T-cell (primary cell): ENCODE measurements around the gene PNMA1. TPM values are rescaled to one million over a fixed set of nuclear protein-coding genes. Genes with fewer than 3 reads are reported as not detected.

ENCODE experiments used
- ATAC-seq, 4 experiments: fragments of 200-7000 bp in 3 of 4; fragments of 150-1000 bp in 1 of 4; cut with Tn5 transposase; replicated peaks in 1 of 4; 1 replicate in 3 of 4; 2 replicates in 1 of 4; pipeline ENCODE4 v1.10.0; 2021; ENCODE audit warnings: moderate library complexity in 3 of 4, mild to moderate bottlenecking in 2 of 4, moderate number of reproducible peaks in 1 of 4
- CTCF ChIA-PET, 2 donors: fragments of 300-600 bp; sonication (Branson Sonifier 250); formaldehyde crosslinking; loops; one replicate each; lab custom pipeline; 2022; ENCODE audit warnings: antibody characterized with exemption in 2 of 2; lab: Charles Lee
- POLR2A ChIA-PET, 2 donors: fragments of 300-600 bp; sonication (Branson Sonifier 250); formaldehyde crosslinking; loops; one replicate each; lab custom pipeline; 2022; ENCODE audit warnings: antibody characterized with exemption in 2 of 2; lab: Charles Lee
- DNase-seq, 35 experiments: peaks; one replicate each; pipeline versions ENCODE4 v3.0.0 to v3.0.0-alpha.2; 2013 to 2023
- H3K27ac ChIP-seq: one replicate; pipeline ENCODE4 v1.5.1; 2013; ENCODE audit warnings: low read length
- H3K27me3 ChIP-seq, 2 experiments: replicated peaks in 1 of 2; 1 replicate in 1 of 2; 2 replicates in 1 of 2; pipeline versions ENCODE4 v1.6.1 to v1.7.0; 2013; ENCODE audit warnings: low read length in 1 of 2, mixed read lengths in 1 of 2; ENCODE audit not compliant: control insufficient read depth in 2 of 2, insufficient read depth in 2 of 2; ENCODE audit errors: extremely low read depth in 1 of 2
- H3K36me3 ChIP-seq, 2 donors: 1 replicate in 1 of 2; 2 replicates in 1 of 2; pipeline versions ENCODE4 v1.6.1 to v1.7.0; 2013; ENCODE audit warnings: low read length in 1 of 2; ENCODE audit not compliant: control insufficient read depth in 2 of 2, insufficient read depth in 1 of 2; ENCODE audit errors: extremely low read depth in 1 of 2
- H3K4me1 ChIP-seq, 2 experiments: 1 replicate in 1 of 2; 2 replicates in 1 of 2; pipeline versions ENCODE4 v1.6.1 to v1.7.0; 2013; ENCODE audit warnings: low read length in 2 of 2, mixed read lengths in 1 of 2; ENCODE audit not compliant: insufficient read depth in 2 of 2, control insufficient read depth in 1 of 2; ENCODE audit errors: extremely low read depth in 1 of 2
- H3K4me3 ChIP-seq, 2 donors: 1 replicate in 1 of 2; 2 replicates in 1 of 2; pipeline versions ENCODE4 v1.5.1 to v1.7.0; 2013; ENCODE audit warnings: mild to moderate bottlenecking in 2 of 2, low read length in 1 of 2, moderate library complexity in 1 of 2; ENCODE audit not compliant: control insufficient read depth in 1 of 2; ENCODE audit errors: extremely low read depth in 1 of 2
- H3K9me3 ChIP-seq: 2 replicates; pipeline ENCODE4 v1.7.0; 2013
- H3K27ac Mint-ChIP-seq, 2 donors: one replicate each; pipeline ENCODE4 v1.8.0; 2020 to 2021; ENCODE audit warnings: mild to moderate bottlenecking in 2 of 2, mixed read lengths in 2 of 2
- H3K27me3 Mint-ChIP-seq, 2 donors: one replicate each; pipeline ENCODE4 v1.8.0; 2021 to 2022; ENCODE audit warnings: mixed read lengths in 2 of 2
- H3K36me3 Mint-ChIP-seq: one replicate; pipeline ENCODE4 v1.8.0; 2021; ENCODE audit warnings: mixed read lengths
- H3K4me1 Mint-ChIP-seq, 3 donors: one replicate each; pipeline ENCODE4 v1.8.0; 2020 to 2022; ENCODE audit warnings: mixed read lengths in 3 of 3, mild to moderate bottlenecking in 1 of 3
- H3K4me3 Mint-ChIP-seq, 3 donors: one replicate each; pipeline ENCODE4 v1.8.0; 2020 to 2022; ENCODE audit warnings: mild to moderate bottlenecking in 3 of 3, mixed read lengths in 3 of 3, moderate library complexity in 3 of 3
- H3K9me3 Mint-ChIP-seq, 3 donors: one replicate each; pipeline ENCODE4 v1.8.0; 2020 to 2022; ENCODE audit warnings: mixed read lengths in 3 of 3
- WGBS: methylation state at CpG from one replicate; pipeline ENCODE4 v1.1.5; 2013; ENCODE audit warnings: missing lambda C conversion rate; ENCODE audit not compliant: insufficient coverage; 5-methylcytosine and 5-hydroxymethylcytosine counted together
- total RNA-seq, 35 experiments: library from RNA in 6 of 35; stranded (reverse) in 6 of 35; fragments of 120-200 nt in 1 of 35; gene quantifications; one replicate each; pipeline versions ENCODE4 v1.2.1 to v1.2.4 and lab custom pipeline; 2013 to 2026

Gene PNMA1
- total RNA-seq, 5 donors from 2014 or later (not counting 1 experiment from before 2014, with no cell fraction given) = 36.2 to 57.9 (median 53.4) TPM

- no peaks in the 10 kb centered on the region for H3K27me3 ChIP-seq
- H3K27me3 Mint-ChIP-seq = no peaks in the 10 kb centered on the region
- WGBS = 63% methylated on average over 5 of the region's 6 CpGs
- peaks cover 70 to 94% of the 10 kb centered on the region in 2 experiments for H3K4me1 ChIP-seq
- H3K36me3 Mint-ChIP-seq = no peaks in the 10 kb centered on the region
- POLR2A ChIA-PET = interaction anchor here in 1 of 2 donors (0.7 kb wide), 1 partner anchor 67 kb away, joined by 4 read pairs; no protein-coding TSS in a partner anchor
- no peaks in the 10 kb centered on the region for H3K9me3 Mint-ChIP-seq
- CTCF ChIA-PET = no interaction called here
- peaks cover 98 to 99% (median 98%) of the 10 kb centered on the region in 3 donors for H3K4me1 Mint-ChIP-seq
- ATAC-seq = no peak
- H3K4me3 ChIP-seq = no peak overlapping the region
- H3K27ac Mint-ChIP-seq = peak overlapping the region; percentile 91 to 96
- H3K27ac ChIP-seq = no peak overlapping the region
- H3K36me3 ChIP-seq = peaks cover 0 to 3% of the 10 kb centered on the region in 2 donors
- H3K4me3 Mint-ChIP-seq = peak overlapping the region in 1 of 3 donors; percentile 62
- H3K9me3 ChIP-seq = no peaks in the 10 kb centered on the region
- DNase-seq = no peak
These were observed 32.6 kb upstream of the PNMA1 start for GRCh38 chr14:73746520-73747378.

DNA sequence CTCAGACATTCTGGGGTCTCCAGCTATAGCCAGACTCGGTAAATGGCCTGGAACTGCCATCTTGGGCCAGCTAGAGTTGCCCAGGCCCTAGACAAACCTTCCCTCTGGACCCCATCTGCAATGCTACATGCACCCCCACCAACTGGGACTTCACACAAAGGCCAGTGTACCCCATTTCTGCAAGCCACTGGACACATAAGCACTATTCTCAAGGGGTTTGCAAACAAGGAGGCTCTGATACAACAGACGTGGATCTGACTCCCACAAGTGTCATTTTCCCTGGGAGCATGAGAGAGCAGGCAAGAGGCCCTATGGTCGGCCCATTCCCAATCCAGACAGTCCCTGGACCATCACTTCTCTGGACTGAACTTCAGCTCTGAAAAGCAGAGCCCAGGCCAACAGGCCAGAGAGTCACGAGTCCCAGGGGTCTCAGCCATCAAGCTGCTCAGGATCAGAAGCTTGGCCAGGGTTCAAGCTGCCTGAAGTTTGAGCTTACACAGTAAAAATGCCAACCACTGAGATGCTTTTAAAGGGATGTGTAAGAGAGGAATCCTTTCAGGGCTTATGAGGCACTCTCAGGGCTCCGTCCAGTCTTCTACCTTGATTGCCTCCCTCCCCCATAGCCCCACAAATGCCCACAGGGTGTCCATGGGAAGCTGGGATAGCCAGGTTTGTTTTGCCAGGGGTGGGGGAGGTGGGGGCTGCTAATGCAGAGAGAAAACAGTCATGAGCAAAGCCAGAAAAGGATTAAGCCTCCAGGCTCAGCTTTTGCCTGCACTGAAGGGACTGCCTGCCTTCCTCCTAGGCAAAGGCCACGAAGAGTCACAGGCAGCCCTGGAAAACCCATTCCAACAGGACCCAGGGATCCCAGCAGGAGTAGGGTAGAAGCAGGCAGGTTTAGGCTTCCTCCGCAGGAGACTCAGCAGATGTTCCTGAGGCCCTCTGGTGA lies 31.7 kb upstream of the PNMA1 start:
- POLR2A ChIA-PET = no interaction called here
- peaks cover 71 to 94% of the 10 kb centered on the region in 2 experiments for H3K4me1 ChIP-seq
- H3K4me3 ChIP-seq = no peak overlapping the region
- peaks cover 0 to 3% of the 10 kb centered on the region in 2 donors for H3K36me3 ChIP-seq
- H3K9me3 ChIP-seq = no peaks in the 10 kb centered on the region
- peak overlapping the region in 1 of 3 donors; percentile 90 for H3K4me3 Mint-ChIP-seq
- DNase-seq (no peak), ATAC-seq (no peak)
- no peaks in the 10 kb centered on the region for H3K9me3 Mint-ChIP-seq
- 88% methylated on average over 6 of the region's 7 CpGs for WGBS
- CTCF ChIA-PET = interaction anchor here (1.0 to 4.8 kb wide), 2 partner anchors 13 kb away, joined by 3 to 24 read pairs; a partner anchor contains a TSS
- no peaks in the 10 kb centered on the region for H3K27me3 Mint-ChIP-seq
- H3K36me3 Mint-ChIP-seq = no peaks in the 10 kb centered on the region
- H3K27me3 ChIP-seq = no peaks in the 10 kb centered on the region
- H3K27ac ChIP-seq = peak overlapping the region; percentile 86
- peak overlapping the region; percentile 93 to 96 for H3K27ac Mint-ChIP-seq
- peaks cover 98 to 99% (median 98%) of the 10 kb centered on the region in 3 donors for H3K4me1 Mint-ChIP-seq

- H3K4me1 ChIP-seq = peaks cover 75 to 94% of the 10 kb centered on the region in 2 experiments
- H3K36me3 Mint-ChIP-seq = no peaks in the 10 kb centered on the region
- H3K27me3 ChIP-seq = no peaks in the 10 kb centered on the region
- H3K4me3 Mint-ChIP-seq = peak overlapping the region; percentile 69 to 90 (median 70)
- ChIA-PET POLR2A (no interaction called here), CTCF (interaction anchor here (0.5 to 4.8 kb wide), 5 partner anchors 12 to 175 kb away, joined by 3 to 24 read pairs (median 4); a partner anchor contains a TSS)
- no peaks in the 10 kb centered on the region for H3K9me3 ChIP-seq
- DNase-seq (peak in 2 of 35 experiments; percentile 24 to 43), ATAC-seq (peak in 2 of 4 experiments; percentile 18 to 29)
- H3K9me3 Mint-ChIP-seq = no peaks in the 10 kb centered on the region
- no peak overlapping the region for H3K4me3 ChIP-seq
- no peaks in the 10 kb centered on the region for H3K27me3 Mint-ChIP-seq
- peak overlapping the region; percentile 93 to 96 for H3K27ac Mint-ChIP-seq
- peak overlapping the region; percentile 86 for H3K27ac ChIP-seq
- WGBS = 35% methylated on average over 6 of the region's 6 CpGs
- H3K4me1 Mint-ChIP-seq = peaks cover 93 to 98% (median 98%) of the 10 kb centered on the region in 3 donors
- peaks cover 0 to 3% of the 10 kb centered on the region in 2 donors for H3K36me3 ChIP-seq
These were observed 30.8 kb upstream of the PNMA1 start for GRCh38 chr14:73744874-73745529.

DNA sequence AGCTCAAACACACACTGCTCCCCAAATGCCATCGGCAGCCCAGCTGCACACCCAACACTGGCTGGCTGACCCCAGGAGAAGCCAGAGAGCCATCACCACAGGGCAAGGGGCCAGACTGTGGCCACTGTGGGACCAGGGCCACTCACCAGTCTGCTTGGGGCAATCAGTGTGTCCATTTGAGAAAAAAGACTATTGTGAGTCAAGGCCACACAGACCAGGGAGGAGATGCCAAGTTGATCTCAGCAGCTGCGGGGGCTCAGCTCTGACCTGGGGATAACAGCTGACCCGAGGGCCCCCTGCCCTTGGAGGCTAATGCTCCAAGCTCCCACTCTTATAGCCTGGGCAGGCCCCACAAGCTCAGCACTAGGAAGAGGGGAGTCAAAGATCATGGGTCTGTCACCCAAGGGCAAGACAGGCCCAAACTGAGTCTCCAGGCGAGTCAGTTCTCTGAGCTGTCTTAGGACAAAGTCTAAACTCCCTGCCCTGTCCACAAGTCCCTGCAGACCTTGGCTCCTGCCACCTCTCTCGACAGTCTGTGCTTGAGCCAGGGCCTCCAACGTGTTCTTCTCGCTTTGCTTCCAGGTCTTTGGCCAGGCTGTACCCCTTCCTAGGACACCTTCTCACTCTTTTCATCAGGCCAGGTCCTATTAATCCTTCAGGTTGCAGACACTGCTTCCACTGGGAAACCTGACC lies 30.1 kb upstream of the PNMA1 start:
- Histone ChIP-seq H3K27me3 (no peaks in the 10 kb centered on the region), H3K9me3 (no peaks in the 10 kb centered on the region), H3K27ac (peak overlapping the region; percentile 86), H3K36me3 (peaks cover 6 to 10% of the 10 kb centered on the region in 2 donors), H3K4me1 (peaks cover 69 to 96% of the 10 kb centered on the region in 2 experiments), H3K4me3 (peak overlapping the region; percentile 20 to 49)
- DNase-seq = no peak
- Mint-ChIP-seq H3K36me3 (no peaks in the 10 kb centered on the region), H3K9me3 (no peaks in the 10 kb centered on the region), H3K4me3 (peak overlapping the region; percentile 69 to 90 (median 70)), H3K27me3 (no peaks in the 10 kb centered on the region), H3K27ac (peak overlapping the region; percentile 93 to 96), H3K4me1 (peaks cover 86 to 95% (median 94%) of the 10 kb centered on the region in 3 donors)
- POLR2A ChIA-PET = no interaction called here
- ATAC-seq = no peak
- CTCF ChIA-PET = interaction anchor here (0.5 to 4.8 kb wide), 4 partner anchors 14 to 174 kb away, joined by 3 to 24 read pairs (median 11); a partner anchor contains a TSS
- 47% methylated on average over 6 of the region's 7 CpGs for WGBS

GRCh38 chr14:73743431-73743931 lies 29.3 kb upstream of the PNMA1 start:
- Mint-ChIP-seq H3K27ac (peak overlapping the region; percentile 93 to 96), H3K27me3 (no peaks in the 10 kb centered on the region), H3K36me3 (no peaks in the 10 kb centered on the region), H3K4me1 (peaks cover 78 to 87% (median 86%) of the 10 kb centered on the region in 3 donors), H3K9me3 (no peaks in the 10 kb centered on the region), H3K4me3 (peak overlapping the region; percentile 66 to 90 (median 69))
- Histone ChIP-seq H3K9me3 (no peaks in the 10 kb centered on the region), H3K36me3 (peaks cover 10 to 19% of the 10 kb centered on the region in 2 donors), H3K4me1 (peaks cover 64 to 98% of the 10 kb centered on the region in 2 experiments), H3K27ac (peak overlapping the region; percentile 86), H3K4me3 (peak overlapping the region; percentile 20 to 49), H3K27me3 (no peaks in the 10 kb centered on the region)
- peak in 32 of 35 experiments; percentile 41 to 76 (median 55) for DNase-seq
- WGBS = 0% methylated on average over 8 of the region's 11 CpGs
- ChIA-PET CTCF (interaction anchor here (0.6 to 4.8 kb wide), 6 partner anchors 10 to 261 kb away, joined by 3 to 24 read pairs (median 6); a partner anchor contains a TSS), POLR2A (interaction anchor here (0.6 to 0.9 kb wide), 4 partner anchors 15 to 46 kb away, joined by 3 to 5 read pairs (median 3); a partner anchor contains a TSS)
- ATAC-seq = peak; percentile 68 to 73 (median 72)
